Measurements from ENCODE around the gene COL5A1.

COL5A1 gene

GRCh38 chr9:134641173-134641989 is at the start of gene COL5A1:
COL5A1 (plus strand) TSS chr9:134641803; CDS start chr9:134642188, 385 bp downstream.
- DNase-seq (ENCODE audit: low read depth, low spot score), result peak; percentile 80

- DNase-seq (ENCODE audit: low read depth, low spot score), result peak; percentile 86
Observed at GRCh38 chr9:134592018-134592818, 49.4 kb upstream of the COL5A1 start.

DNA sequence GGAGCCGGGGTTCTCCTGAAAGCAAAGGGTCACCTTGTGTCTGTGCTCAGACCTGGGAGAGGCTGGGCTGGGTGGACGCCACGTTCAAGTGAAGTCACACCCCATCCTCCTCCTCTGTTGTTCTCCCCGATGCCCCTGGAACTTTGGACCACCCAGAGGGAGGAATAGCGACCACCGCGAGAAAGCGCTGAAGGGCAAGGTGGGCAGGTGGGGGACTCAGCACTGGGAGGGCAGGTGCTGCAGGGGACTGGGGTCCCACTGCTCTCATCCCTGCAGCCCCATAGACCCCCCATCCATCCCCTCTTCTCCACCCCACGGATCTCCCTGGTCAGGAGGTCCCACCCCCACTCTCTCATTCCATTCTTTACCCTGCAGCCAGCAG is 48.8 kb upstream of the COL5A1 start:
- DNase-seq (ENCODE audit: low read depth, low spot score), result no peak

DNA sequence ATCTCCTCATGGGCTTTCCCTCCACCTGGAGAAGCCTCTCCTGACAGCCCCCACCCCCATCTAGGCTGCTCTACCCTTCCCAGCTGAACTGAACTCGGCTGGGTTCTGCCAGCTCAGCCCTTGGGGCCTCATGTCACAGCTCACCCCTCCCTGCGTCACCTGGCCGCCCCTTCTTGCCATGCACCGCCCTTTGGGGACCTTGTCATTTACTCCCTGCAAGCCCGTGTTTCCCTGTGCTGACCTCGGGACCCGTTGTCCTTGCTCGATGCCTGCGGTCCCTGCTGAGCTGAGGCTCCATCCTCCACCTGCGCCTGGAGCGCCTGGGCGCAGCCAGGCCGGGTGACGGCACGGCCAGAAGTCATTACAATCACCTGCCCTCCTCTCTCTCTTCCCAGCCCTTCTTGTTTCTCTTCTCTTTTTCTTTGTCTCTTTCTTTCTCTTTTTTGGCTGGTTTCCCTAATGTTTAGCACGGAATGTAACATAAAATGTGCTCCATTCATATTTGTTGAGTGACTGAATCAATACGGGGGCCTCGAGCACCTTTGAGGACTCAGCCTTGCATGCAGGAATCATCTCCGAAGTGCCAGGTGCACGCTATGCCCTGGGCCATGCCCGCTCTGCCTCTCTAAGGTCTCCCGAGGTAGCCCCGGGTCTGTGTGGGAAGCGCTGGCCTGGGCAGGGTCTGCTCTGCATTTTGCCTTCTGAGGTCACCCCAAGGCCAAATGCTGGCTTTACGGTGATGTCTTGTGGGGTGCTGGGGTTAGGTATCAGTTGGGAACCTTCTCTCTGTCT is 48.1 kb upstream of the COL5A1 start:
- DNase-seq (ENCODE audit: low read depth, low spot score), result no peak

DNA sequence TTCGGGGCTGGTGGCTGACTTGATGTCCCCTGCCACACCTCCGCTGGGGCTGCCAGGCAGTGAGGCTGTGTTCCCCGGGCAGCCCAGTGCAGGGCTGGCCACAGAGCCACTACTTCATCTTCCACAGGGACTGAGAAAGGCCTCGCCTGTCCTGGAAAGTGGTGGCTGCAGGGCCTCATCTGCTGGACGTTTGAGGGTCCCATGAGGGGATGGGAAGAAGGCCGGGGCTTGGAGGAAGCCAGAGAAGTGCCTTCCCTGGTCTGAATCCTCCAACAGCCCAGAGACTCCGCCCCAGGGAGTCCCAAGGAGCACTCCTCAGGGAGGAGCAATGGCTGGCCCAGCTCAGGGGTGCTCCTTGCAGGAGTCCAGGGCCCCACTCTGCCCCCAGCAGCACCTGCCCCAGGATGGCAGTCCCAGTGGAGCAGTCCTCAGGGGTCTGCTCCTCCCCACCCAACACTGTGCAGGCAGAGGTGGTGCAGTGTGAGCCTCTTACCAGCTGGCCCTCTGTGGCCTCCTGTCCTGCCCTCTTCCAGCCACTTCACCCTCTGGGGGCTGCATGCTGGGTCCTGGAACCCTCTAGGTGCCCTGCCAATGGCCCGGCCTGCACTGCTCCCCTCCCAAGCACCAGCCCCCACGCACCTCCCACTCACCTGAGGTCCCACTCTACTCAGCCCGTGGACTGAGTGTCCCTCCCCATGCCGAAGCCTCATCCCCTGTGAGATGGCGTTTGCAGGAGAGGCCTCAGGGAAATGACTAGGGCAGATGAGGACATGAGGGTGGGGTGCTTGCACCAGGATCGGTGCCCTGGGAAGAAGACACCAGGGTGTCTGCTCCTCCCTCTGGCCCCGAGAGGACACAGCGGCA is 47.3 kb upstream of the COL5A1 start:
- no peak for DNase-seq (ENCODE audit: low read depth, low spot score)

GRCh38 chr9:134595014-134595413 is 46.6 kb upstream of the COL5A1 start:
- no peak for DNase-seq (ENCODE audit: low read depth, low spot score)

- no peak for DNase-seq (ENCODE audit: low read depth, low spot score)
Observed at GRCh38 chr9:134597041-134597913, 44.3 kb upstream of the COL5A1 start.

DNA sequence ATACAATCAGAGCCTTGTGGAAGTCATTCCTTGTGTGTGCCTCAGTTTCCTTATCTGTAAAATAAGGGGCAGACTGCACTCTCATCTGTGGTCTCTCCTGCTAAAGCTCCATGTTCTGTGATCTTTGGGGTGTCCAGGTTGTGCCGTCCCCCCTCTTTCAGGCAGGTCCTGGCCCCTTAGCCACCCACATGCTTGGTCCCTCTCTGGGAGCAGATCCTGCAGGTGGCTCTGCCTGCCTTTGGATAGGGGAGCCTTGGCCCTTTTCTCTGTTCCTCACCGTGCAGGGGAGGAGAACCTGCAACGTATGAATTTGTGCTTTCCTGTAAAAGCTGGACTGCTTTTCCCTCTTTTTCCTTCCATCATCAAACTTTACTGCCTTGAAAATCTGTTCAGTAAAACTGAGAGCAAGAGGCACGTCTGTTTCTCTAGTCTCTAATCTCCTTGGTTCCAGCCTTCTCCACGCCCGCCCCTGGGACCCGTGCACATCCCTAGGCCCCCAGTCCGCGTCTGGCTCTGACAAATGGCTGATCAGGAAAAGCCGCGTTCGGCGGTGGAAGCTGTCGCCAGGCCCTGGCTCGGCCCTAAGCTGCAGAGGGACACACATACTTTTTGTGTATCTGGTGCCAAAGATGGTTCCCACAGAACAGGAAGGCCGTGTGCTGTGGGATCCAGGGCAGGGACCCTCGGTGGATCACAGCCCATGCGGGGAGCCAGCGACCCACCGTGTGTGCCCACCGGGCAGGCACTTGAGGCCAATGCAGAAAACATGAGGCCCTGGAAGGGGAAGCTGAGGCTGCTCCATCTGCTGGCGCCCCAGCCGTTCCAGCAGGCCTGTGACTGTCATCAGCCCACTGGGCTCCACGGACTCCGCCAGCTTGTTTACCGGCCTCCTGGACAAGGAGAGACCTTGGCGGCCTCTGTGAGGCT is 43.4 kb upstream of the COL5A1 start:
- DNase-seq (ENCODE audit: low read depth, low spot score), result no peak

- DNase-seq (ENCODE audit: low read depth, low spot score), result no peak
Observed at GRCh38 chr9:134598884-134599245, 42.7 kb upstream of the COL5A1 start.

- no peak for DNase-seq (ENCODE audit: low read depth, low spot score)
Observed at GRCh38 chr9:134600371-134600770, 41.2 kb upstream of the COL5A1 start.

- DNase-seq (ENCODE audit: low read depth, low spot score), result no peak
Observed at GRCh38 chr9:134600836-134601638, 40.6 kb upstream of the COL5A1 start.

GRCh38 chr9:134601764-134602163 is 39.8 kb upstream of the COL5A1 start:
- DNase-seq (ENCODE audit: low read depth, low spot score), result no peak

DNA sequence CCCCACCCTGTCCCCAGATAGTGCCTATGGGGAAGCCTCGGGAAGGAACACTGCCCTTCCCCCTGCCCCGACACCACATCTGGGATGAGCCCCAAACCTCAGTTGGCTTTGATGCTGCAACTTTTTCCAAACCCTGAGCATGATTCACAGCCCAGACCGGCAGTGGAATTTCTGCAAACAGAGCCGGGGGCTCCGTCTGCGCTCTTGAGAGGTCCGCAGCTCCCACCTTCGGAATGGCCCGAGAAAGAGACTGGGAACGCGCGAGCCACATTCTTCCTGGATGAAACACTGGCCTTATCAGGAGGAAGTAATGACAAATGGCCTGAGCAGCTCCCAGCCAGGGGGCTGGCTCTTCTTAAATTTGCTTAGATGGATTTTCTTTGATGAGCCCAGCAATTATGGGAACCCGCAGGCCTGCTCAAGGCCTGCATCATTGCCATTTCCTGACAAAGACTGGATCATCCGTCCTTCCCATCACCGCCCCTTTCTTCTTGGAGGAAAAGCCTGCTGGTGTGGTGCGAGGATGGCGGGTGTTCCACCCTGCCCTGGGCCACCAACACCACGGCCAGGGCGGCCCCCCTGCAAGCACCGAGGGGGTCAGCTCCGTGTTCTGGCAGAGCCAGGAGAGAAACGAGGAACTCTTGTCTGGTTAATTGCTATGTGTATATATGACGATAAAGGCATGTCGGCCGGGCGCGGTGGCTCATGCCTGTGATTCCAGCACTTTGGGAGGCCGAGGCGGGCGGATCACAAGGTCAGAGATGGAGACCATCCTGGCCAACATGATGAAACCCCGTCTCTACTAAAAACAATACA is 38.8 kb upstream of the COL5A1 start:
- no peak for DNase-seq (ENCODE audit: low read depth, low spot score)

DNA sequence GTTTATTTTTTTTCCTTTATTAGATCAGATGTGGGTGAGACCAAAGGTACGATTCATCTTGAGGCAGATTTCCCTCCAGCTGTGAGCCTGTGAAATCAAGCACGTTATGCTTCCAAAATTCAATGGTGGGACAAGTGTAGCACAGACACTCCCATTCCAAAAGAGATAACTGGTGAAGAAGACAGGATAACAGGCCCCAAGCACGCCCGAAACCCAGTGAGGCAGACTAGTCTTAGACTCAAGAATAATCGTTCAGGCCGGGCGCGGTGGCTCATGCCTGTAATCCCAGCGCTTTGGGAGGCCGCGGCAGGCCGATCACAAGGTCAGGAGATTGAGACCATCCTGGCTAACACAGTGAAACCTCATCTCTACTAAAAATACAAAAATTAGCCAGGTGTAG is 36.8 kb upstream of the COL5A1 start:
- DNase-seq (ENCODE audit: low read depth, low spot score), result no peak

DNA sequence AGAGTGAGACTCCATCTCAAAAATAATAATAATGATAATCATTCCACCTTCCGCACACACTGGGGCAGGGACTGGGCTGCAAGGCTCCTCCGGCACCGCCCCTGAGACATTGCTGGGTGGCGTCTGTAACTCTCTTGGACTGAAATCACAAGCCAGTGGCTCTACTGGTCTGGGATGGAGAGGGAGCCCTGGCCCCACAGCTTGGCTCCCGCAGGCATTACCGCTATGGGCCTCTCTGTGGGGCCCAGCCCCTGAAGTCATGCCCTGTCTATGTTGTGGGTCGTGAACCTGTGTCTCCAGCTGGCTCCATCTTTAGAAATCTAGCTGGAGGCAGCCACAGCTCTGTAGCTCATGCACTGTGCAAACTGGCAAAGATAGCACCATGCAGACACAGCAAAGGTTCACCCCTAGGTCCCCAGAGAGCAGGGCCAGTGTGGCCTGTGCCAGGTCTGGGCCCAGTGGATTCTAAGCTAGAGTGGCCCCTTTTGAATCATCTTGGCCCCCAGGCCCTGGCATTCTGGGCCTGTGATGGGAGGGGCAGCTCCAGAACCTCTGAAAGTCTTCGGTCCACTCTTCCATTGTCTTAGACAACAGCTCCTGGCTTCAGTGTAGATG is 36.1 kb upstream of the COL5A1 start:
- DNase-seq (ENCODE audit: low read depth, low spot score), result no peak

DNA sequence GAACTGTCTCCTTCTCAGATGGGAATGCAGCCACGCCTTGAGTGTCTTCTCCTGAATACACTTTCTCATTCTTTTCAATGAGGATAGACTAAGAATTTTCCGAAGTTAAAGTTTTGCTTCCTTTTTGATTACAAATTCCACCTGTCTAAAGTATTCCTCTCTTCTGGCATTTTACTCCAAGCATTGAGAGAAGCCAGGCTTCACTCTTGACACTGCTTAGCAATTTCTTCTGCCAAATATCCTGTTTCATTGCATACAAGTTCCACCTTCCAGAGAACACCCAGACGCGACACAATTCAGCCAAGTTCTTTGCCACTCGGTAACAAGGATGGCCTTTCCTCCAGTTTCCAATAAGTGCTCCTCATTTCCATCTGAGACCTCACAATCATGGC is 35.6 kb upstream of the COL5A1 start:
- DNase-seq (ENCODE audit: low read depth, low spot score), result no peak

All from smooth muscle cell of the brain vasculature (primary cell).